Keratinocyte (primary cell): ENCODE data around the gene EFR3B.

Experiments used
- EZH2 ChIP-seq: IDR thresholded peaks from one replicate; pipeline ENCODE4 v1.6.1; 2012; ENCODE audit warnings: inconsistent platforms, mild to moderate bottlenecking, low read length, moderate library complexity
- TF ChIP-seq, protein P1 (sequence below), 3 experiments: IDR thresholded peaks in 1 of 3; conservative IDR thresholded peaks in 1 of 3; optimal IDR thresholded peaks in 1 of 3; 2 replicates in 2 of 3; 3 replicates in 1 of 3; pipeline versions ENCODE3 to v1.5.1; 2011; ENCODE audit warnings: low read length in 3 of 3, mild to moderate bottlenecking in 3 of 3, moderate library complexity in 2 of 3, control low read depth in 1 of 3, inconsistent platforms in 1 of 3; ENCODE audit not compliant: insufficient read depth in 2 of 3; ENCODE audit errors: extremely low read depth in 1 of 3

DNA sequence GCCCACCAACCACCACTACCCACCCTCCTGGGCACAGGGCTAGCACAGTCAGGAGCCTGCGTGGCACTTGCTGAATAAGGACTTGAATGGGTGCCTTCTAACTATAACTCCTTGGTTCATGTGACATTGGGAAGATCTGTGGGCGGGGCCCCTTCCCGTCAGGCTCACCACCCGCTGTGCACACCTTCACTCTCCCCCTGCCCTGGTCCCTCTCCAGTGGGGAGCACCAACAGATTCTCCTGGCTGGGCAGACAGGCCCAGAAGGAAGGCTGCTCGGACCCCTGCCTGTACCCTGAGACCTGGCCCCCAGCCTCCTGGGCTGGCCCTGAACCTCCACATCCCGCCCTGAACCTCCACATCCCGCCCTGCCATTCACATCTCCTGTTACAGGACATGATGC, 159.9 kb downstream of the EFR3B start:
- no peak for TF ChIP-seq EZH2
- TF ChIP-seq, protein P1, sequence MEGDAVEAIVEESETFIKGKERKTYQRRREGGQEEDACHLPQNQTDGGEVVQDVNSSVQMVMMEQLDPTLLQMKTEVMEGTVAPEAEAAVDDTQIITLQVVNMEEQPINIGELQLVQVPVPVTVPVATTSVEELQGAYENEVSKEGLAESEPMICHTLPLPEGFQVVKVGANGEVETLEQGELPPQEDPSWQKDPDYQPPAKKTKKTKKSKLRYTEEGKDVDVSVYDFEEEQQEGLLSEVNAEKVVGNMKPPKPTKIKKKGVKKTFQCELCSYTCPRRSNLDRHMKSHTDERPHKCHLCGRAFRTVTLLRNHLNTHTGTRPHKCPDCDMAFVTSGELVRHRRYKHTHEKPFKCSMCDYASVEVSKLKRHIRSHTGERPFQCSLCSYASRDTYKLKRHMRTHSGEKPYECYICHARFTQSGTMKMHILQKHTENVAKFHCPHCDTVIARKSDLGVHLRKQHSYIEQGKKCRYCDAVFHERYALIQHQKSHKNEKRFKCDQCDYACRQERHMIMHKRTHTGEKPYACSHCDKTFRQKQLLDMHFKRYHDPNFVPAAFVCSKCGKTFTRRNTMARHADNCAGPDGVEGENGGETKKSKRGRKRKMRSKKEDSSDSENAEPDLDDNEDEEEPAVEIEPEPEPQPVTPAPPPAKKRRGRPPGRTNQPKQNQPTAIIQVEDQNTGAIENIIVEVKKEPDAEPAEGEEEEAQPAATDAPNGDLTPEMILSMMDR (optimal IDR thresholded peaks at IDR 0.05 in 1 of 3, IDR thresholded peaks at IDR 0.05 in 1 of 3, conservative IDR thresholded peaks at IDR 0.05 in 1 of 3; ENCODE audit: extremely low read depth in 1 of 3, insufficient read depth in 2 of 3, low read length in 3 of 3) = no peak
